Raji (cell line): ENCODE data around the gene GABRG3.

Experiments
- POLR2A ChIP-seq: IDR thresholded peaks from 2 replicates; pipeline ENCODE4 v1.6.1; 2011; ENCODE audit warnings: low read depth, low read length, control low read depth; ENCODE audit not compliant: insufficient read depth

GABRG3 gene

DNA sequence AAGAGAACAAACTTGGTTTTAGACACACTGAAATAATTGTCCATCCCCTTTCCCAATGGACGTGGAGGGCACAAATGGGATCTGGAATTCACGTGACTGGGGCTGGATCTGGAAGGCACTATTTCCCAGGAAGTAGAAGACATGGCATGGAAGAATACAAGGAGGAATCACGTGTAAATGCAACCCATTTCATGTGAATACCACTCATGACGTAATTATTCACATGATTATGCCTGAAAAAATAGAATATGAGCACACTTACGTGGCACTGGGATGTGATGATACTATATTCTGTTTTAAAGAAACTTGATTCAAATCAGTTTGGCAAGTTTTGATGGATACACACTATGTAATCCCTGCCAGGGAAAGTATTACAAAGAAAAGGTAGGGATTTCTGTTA lies 477.3 kb downstream of the GABRG3 start:
- TF ChIP-seq POLR2A: no peak

DNA sequence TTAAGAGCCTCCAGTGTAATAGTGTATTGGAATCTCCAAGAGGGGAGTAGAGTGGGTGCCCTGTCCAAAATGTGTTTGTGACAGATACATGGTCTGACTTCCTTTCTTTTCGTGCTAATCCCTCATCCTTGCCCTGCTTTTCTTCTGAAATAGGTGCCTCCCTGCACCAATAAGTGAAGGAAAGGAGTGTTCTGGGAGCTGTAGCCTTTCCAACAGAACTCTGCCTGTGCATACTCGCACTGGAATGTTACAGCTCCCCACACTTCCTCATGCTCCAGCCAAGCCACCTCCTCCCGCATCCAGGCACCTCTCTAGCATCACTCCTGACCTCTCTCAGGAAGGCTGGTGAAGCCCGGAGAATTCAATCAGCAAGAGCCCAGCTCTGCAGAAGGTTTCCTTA lies 478.0 kb downstream of the GABRG3 start:
- TF ChIP-seq POLR2A: no peak

DNA sequence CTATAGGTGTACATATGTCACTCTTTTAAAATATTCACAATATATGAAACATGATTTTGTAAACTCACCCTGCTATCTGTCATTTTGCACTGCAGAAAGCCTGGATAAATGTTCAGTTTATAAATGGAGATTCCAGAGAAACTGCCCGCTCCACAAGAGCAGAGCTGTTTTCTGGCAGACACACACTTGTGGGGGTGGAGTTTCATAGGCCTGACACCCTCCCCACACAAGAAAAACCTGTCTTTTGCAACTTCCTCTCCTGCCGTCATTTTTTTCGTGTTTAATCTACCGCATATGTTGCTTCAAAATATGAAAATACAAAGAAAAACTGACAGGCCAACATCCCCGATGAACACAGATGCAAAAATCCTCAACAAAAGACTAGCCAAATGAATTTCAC lies 479.0 kb downstream of the GABRG3 start:
- no peak for TF ChIP-seq POLR2A

DNA sequence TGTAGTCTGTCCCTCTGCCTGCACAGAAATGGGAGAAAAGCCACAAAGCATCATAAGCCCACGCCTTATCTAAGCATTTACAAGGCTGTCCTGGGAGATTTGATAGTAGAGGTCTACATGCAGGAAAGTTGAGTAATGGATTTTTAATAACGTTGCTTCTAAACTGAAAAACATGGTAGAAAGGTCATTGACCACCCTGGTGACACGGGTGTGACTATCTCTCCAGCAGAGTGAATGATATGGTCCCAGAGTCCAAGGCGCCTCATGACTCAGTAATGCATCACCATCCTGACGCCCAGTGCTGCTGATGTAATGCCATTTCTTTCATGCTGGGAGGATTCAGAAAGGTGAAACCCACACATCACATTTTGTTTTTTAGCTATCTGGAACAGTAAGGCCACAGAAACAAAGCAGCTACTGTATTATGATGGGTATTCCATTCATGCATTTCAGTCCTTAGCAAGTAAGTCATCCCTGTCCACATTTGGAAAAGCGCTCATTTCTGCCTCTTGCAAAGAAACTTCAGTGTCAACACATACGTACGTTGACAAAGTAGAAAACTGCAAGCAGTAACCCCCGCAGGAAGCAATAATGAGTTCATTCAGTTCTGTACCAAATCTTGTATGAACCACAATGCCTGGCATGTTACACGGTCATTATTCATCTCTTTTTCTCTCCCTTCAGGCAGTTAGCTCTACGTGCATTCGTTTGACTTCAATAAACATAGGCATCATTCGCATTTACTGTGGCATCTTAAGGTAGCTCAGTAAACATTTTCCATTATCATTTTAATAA lies 483.5 kb downstream of the GABRG3 start:
- TF ChIP-seq POLR2A: no peak

DNA sequence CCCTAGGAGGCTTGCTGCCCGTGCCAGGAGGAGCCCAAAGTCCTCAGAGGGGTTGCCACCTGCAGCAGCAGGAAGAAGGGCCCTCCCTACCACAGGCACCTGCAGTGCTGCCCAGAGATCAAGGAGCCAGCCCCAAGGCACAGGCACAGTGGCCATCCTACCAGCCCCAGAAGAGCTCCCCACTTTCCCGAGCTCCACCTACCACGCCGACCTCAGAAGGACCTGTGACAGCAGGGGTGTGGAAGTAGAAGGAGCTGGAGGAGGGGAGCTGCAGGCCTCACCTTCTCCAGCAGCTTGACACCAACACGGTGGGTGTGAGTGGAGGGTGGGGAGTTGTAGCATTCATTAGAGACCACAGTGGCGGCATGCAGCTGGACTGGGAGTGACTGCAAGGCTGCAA lies 485.8 kb downstream of the GABRG3 start:
- no peak for TF ChIP-seq POLR2A

DNA sequence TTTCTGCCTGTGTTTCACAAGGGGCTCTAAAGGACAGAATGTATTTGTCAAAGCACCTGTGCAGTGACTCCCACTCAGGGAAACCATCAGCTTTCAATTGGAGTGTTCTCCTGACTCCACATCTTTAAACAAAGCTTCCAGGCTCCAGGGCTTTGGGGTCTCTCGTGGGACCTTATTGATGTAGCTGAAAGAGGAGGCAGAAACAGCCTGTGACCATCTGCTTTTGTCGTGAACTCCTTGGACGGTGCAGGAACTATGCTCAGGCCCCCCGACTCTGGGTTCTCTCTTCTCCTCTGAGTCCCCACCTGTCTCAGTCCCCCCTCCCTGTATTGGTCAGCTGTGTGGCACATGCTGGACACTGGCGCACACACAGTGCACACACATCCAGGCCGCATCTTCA lies 486.8 kb downstream of the GABRG3 start:
- TF ChIP-seq POLR2A: no peak

DNA sequence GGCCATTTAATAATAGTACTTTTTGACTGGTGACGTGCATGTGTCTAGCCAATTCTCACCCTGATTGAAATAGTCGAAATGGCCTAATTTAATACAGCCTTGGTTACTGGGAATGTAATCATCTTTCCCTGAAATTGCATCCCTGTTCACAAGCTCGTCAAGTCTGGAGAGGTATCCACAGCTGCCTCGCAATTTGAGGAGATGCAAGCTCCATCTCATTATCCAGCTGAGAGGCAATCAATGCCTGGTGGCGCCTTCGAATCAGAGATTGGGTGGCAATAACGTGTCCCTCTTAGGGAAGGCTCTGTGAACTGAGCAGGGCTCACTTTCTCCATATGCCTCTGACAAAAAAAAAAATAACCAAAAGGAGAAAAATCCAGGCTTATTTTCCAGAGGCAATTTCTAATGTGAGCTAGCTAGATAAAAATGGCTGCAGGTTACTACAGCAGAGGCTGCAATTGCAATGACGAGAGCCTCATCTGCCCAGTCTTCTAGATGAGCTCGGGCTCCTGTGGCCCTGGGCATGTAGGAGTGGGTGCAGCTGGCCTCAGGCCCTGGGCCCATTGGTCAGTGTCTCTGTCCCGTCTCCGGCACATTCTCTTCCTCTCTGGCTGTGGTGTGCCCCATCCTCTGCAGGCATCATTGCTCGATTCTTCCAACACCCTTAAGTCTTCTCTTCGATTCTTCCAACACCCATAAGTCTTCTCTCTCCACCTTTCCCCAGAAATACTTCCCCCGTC lies 487.5 kb downstream of the GABRG3 start:
- no peak for TF ChIP-seq POLR2A

DNA sequence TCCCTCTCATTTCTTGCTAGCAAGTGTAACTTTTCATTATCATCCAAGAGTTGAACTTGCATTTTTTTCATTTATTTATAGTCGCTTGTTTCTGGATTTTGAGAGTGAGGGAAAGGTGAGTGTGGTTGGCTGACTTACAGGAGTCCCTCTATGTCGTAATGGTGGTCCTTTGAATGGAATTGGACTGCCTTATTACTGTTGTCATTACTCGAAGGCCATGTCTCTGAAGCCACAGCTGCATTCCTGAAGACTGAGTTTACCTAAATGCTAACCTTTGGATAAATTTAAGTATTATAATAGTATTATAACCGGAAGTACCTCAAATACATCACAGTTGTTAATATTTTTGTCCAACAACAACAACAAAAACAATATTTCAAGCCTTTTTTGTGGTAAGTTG lies 488.9 kb downstream of the GABRG3 start:
- TF ChIP-seq POLR2A: no peak

DNA sequence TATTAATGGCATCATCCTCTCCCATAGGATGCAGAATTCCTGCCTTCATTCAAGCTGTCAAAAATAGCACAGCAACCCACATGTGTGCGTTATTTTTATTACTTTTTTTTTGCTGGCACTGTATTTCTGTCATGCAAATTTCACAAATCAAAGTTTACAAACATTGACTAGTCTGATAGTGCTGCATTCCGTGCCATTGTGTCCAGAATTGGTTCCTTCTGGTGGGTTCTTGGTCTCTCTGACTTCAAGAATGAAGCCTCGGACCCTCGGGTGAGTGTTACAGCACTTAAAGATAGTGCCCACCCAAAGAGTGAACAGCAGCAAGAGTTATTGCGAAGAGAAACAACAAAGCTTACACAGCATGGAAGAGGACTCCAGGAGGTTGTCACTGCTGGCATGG lies 490.2 kb downstream of the GABRG3 start:
- no peak for TF ChIP-seq POLR2A

DNA sequence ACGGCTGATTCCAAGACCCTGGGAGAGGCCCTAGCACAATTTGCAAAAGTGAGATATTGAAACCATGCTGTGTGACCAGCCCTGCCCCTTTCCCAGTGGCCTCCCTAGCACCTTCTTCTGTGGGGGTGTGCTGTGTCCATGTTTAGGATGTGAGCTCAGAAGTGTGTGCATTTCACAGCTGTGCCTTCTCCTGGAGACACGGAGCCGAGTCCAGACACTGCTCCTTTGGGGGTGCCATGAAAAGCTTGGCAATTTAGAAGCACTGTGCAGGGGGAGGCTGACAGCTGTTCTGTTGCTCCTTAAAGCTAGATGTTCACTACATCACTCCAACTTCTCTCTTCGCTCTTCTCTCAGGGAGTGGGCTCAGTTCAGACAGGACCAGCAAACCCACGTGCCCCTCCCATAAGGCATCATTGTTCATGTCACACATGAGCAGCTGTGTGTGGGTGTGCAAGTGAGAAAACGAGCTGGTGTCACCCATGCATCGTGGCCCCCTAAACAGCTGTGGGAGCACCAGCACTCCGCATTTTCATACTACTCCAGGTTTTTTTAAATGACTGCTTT lies 492.6 kb downstream of the GABRG3 start:
- no peak for TF ChIP-seq POLR2A

DNA sequence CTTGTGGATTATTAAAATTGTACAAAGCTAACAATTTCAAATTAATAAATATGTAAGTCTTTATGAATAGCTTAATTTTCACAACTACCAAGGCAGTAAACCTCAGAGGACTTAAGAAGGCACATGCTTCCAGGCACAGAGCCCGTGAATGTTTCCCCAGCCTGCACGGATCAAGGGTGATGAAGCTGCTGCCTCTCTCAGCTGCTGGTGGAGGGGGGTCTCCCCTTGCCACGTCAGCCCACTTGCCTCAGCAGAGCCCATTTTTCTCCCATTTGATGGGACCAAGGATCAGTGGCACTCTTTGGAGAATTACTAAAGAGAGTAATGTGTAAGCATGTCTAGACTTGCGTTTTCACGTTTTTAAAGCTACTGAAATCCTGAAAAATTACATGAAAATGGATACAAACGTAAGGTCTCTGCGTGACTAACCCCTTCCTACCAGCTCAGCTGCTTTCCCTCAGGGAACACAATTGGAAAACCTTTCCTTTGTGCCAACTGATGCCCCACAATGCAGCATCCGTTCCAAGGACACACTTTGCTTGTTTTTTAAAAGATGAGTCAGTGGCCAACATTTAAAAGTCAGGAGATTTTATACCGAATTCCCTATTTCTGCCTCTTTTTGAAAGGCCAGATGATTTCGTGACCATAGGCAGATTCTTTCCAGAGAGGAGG lies 494.1 kb downstream of the GABRG3 start:
- no peak for TF ChIP-seq POLR2A

DNA sequence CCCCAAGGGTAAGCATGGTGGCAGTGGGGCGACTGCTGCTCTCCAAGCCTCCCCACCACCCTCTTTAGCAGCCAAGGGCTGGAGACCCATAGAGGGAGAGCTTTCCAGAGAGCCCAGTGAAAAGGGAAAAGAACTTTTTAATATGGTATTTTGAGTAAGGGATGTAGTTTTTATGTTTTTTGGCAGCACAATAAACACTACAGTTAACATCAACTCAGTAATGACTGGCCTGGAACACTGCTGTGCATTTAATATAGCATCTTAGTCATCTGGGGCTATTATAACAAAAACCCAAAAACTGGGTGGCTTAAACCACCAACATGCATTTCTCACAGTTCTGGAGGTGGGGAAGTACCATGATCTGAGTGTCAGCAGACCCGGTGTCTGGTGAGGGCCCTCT lies 495.8 kb downstream of the GABRG3 start:
- no peak for TF ChIP-seq POLR2A

DNA sequence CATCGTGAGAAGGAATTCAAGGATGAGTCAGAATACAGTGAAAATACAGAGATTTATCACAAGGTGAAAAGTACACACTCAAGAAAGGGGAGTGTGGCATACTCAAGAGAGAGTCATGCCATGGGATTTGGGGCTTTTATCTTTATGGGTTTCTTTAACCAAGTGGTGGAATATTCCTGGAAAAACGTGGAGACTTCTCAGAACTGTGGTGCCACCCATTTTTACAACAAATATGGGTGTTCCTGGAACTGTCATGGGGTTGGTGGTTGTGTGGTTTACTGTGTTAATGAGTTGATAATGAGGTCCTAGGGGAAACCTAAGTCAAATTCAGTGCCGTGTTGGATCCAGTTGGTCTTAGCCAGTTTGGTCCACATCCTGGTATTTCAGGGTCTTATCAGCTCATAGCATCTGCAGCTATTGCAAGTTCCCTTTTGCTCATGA lies 497.2 kb downstream of the GABRG3 start:
- TF ChIP-seq POLR2A: no peak

DNA sequence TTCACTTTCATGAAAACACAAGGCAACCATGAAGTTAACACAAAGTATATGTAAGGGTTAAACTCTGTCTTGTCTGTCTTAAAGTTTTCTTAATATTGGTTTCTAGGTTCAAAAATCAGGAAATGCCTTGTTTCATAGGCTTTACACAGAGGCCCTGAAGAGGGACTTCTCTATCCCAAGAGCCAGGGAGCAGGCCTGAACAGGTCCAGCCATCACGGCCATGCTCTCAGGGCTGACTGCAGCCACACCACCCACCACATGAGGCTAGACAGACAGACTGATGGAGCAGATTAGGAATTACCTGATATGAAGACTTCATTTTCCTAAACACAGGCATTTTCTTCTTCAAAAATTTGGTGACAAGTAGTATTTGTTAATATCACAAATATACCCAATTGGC lies 502.9 kb downstream of the GABRG3 start:
- TF ChIP-seq POLR2A: no peak

DNA sequence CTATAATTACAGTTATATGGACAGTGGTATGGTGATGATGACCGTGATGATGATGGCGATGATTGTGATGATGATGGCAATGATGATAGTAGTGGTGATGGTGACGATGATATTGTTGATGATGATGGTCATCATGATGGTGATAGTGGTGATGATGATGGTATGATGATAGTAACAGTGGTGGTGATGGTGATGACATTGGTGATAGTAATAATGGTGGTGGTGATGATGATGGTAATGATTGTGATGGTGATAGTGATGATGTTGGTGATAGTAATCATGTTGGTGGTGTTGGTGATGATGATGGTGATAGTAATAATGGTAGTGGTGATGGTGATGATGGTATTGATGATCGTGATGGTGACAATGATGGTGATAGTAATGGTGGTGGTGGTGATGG lies 504.4 kb downstream of the GABRG3 start:
- no peak for TF ChIP-seq POLR2A
